WERI-Rb-1 (cell line): Measurements from ENCODE around the gene KLC1.

Experiments
- DNase-seq: peaks from one replicate; pipeline ENCODE4 v3.0.0-alpha.2; 2020
- H3K27ac ChIP-seq: fragments of 250-450 bp; sonication (Bioruptor Pico); 2 replicates; pipeline ENCODE4 v1.5.1; 2020; ENCODE audit warnings: mild to moderate bottlenecking, moderate library complexity
- H3K27me3 ChIP-seq: fragments of 250-450 bp; sonication (Bioruptor Pico); 2 replicates; pipeline ENCODE4 v1.5.1; 2021; ENCODE audit warnings: mild to moderate bottlenecking, low read depth, moderate library complexity; ENCODE audit not compliant: insufficient read depth, severe bottlenecking
- H3K36me3 ChIP-seq: fragments of 250-450 bp; sonication (Bioruptor Pico); 2 replicates; pipeline ENCODE4 v1.5.1; 2020; ENCODE audit warnings: mild to moderate bottlenecking, moderate library complexity
- H3K4me3 ChIP-seq: 2 replicates; pipeline ENCODE4 v1.5.1; 2011; ENCODE audit warnings: low read depth, mild to moderate bottlenecking, control low read depth, low read length
- H3K9me3 ChIP-seq: fragments of 250-450 bp; sonication (Bioruptor Pico); 2 replicates; pipeline ENCODE4 v1.5.1; 2021; ENCODE audit warnings: mild to moderate bottlenecking, moderate library complexity; ENCODE audit not compliant: severe bottlenecking
- TF ChIP-seq, protein P1 (sequence below): IDR thresholded peaks from 2 replicates; pipeline ENCODE4 v1.5.1; 2011; ENCODE audit warnings: low read depth, mild to moderate bottlenecking, control low read depth, inconsistent platforms, low read length

KLC1 gene

DNA sequence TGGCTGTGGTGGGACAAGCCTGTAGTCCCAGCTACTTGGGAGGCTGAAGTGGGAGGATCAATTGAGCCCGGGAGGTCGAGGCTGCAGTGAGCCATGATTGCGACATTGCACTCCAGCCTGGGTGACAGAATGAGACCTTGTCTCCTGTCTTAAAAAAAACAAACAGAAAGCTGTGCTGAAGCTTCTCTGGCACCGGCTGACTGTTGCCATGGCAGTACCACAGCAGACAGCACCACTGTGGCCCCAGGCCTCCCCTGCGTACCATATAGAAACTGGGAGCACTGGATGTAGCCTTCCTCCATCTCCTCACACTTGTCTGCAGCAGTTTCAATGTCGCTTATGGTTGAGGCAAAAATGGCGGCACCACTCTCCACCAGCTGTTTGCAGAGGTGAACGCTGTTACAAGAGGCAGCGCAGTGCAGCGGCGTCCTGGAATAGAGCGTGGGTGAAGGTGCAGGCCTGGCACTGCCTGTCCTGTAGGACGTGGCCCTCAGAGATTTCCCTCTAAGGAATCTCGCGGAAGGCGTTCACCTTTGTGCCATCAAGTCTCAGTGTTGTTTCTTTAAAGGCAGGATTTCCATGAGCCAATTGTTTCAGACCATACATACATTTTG is 108.5 kb downstream of the KLC1 start:
- H3K4me3 ChIP-seq, result no peak overlapping the region
- H3K36me3 ChIP-seq, result peaks cover 34% of the 10 kb centered on the region
- TF ChIP-seq, protein P1, sequence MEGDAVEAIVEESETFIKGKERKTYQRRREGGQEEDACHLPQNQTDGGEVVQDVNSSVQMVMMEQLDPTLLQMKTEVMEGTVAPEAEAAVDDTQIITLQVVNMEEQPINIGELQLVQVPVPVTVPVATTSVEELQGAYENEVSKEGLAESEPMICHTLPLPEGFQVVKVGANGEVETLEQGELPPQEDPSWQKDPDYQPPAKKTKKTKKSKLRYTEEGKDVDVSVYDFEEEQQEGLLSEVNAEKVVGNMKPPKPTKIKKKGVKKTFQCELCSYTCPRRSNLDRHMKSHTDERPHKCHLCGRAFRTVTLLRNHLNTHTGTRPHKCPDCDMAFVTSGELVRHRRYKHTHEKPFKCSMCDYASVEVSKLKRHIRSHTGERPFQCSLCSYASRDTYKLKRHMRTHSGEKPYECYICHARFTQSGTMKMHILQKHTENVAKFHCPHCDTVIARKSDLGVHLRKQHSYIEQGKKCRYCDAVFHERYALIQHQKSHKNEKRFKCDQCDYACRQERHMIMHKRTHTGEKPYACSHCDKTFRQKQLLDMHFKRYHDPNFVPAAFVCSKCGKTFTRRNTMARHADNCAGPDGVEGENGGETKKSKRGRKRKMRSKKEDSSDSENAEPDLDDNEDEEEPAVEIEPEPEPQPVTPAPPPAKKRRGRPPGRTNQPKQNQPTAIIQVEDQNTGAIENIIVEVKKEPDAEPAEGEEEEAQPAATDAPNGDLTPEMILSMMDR, result no peak
- no peak for DNase-seq
- H3K9me3 ChIP-seq, result no peaks in the 10 kb centered on the region
- no peaks in the 10 kb centered on the region for H3K27me3 ChIP-seq
- no peak overlapping the region for H3K27ac ChIP-seq

DNA sequence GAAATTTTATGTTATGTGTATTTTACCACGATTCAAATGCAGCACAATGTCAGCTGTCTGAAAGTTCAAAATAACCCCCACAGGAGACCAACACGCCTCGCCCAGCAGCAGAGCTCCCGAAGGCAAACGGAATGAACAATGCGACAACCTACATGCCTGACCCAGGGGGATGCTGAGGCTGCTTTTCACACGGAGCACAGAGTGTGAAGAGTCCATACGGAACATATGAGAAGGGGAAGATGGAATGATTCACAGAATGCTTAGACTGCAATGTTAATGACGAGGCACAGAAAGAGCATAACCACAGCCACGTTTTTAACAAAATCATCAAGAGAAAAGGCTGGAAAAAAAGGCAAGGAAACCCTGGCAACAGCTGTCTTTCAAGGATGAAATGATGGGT is 109.2 kb downstream of the KLC1 start:
- H3K27ac ChIP-seq, result no peak overlapping the region

DNA sequence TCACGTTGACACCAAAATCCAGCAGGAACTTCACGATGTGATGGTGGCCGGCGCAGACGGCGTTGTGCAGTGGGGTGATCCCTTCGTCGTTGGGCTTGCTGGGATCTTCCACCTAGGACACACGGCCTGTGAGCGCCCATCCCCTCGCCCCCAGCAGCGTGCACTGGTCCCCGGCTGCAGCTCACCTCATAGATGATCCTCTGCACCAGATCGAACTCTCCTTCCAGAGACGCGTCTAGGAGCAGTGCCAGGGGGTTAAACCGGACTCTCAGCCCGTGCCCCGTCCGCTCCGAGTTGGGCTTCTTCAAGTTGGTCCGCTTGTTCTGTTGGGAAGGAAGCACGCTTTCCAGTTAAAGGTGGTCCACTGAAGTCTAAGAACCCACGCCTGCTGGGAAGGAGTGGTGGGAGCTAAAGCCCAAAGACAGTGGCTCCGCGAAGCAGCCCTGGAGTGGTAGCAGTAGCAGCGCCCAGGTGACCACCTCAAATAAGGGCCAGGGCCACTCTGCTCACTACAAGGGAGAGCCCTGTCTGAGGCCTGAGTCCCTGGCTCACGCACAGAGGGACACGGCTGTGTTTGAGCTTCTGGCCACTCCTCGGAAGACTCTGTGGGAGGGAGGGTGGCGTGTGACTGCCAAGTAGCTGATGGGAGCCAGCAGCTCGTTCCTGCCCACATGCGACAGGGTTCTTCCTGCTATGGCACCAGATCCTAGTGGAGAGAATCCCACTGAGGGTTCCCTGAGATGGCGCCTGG is 109.9 kb downstream of the KLC1 start:
- Histone ChIP-seq H3K27ac (no peak overlapping the region), H3K36me3 (peaks cover 24% of the 10 kb centered on the region), H3K4me3 (no peak overlapping the region), H3K9me3 (no peaks in the 10 kb centered on the region), H3K27me3 (no peaks in the 10 kb centered on the region)
- TF ChIP-seq, protein P1, result no peak
- DNase-seq, result no peak

More for the DNA sequence above, 109.2 kb downstream of the KLC1 start:
- Histone ChIP-seq H3K27me3 (no peaks in the 10 kb centered on the region), H3K36me3 (peaks cover 30% of the 10 kb centered on the region), H3K4me3 (no peak overlapping the region), H3K9me3 (no peaks in the 10 kb centered on the region)
- DNase-seq, result no peak
- TF ChIP-seq, protein P1, result no peak

DNA sequence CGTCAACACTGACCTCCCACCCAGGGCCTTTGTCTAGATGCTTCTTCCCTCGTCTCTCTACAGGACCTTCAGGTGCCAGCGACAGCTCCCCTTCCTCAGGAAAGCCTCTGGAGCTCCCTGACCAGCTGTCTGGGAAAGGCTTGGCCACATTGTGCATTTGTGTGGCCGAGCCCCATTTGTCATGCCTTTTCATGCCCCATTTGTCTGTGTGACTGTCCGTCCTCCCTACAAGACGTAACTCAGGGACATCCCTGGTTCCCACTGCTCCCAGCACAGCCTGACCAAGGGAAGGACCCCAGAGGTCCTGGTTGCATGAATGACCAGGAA is 110.4 kb downstream of the KLC1 start:
- H3K36me3 ChIP-seq, result peaks cover 21% of the 10 kb centered on the region
- TF ChIP-seq, protein P1, result no peak
- no peak overlapping the region for H3K27ac ChIP-seq
- no peaks in the 10 kb centered on the region for H3K27me3 ChIP-seq
- no peaks in the 10 kb centered on the region for H3K9me3 ChIP-seq
- DNase-seq, result no peak
- no peak overlapping the region for H3K4me3 ChIP-seq

DNA sequence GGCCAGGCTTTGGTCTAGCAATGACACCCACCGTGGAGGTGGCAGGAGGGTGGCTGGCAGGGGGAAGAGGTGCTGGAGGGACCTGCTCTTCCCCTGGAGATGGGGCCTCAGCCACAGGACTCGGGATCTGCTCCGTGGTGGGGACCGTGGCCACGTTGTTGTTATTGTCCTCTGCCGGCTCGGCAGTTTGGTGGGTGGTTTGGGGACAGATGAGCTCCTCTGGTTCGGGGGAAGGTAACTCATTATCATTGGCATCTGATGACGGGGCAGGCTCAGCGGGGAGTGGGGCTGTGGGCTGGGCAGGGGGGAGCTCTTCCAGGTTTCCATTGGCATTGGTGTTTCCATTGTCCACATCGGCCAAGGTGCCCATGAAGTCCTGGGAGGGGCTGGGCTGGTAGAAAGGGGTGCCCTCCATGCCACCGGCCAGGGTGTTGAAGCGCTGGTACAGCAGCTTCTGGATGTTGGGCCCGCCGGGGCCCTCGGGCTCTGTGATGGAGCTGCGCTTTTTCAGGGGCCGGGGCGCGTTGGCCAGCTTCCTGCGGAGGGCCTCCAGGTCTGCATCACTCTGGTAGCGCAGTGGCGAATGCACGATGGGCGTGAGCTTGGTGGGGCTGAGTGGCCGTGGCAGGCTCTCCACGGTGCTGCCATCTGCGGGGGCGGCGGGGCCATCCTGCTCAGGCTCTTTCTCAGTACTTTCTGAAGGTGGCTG is 110.9 kb downstream of the KLC1 start:
- Histone ChIP-seq H3K36me3 (peaks cover 19% of the 10 kb centered on the region), H3K4me3 (no peak overlapping the region), H3K27me3 (no peaks in the 10 kb centered on the region), H3K27ac (no peak overlapping the region), H3K9me3 (no peaks in the 10 kb centered on the region)
- DNase-seq, result no peak
- TF ChIP-seq, protein P1, result no peak
